ENCODE results near the gene ZNRF3.

Gene ZNRF3

DNA sequence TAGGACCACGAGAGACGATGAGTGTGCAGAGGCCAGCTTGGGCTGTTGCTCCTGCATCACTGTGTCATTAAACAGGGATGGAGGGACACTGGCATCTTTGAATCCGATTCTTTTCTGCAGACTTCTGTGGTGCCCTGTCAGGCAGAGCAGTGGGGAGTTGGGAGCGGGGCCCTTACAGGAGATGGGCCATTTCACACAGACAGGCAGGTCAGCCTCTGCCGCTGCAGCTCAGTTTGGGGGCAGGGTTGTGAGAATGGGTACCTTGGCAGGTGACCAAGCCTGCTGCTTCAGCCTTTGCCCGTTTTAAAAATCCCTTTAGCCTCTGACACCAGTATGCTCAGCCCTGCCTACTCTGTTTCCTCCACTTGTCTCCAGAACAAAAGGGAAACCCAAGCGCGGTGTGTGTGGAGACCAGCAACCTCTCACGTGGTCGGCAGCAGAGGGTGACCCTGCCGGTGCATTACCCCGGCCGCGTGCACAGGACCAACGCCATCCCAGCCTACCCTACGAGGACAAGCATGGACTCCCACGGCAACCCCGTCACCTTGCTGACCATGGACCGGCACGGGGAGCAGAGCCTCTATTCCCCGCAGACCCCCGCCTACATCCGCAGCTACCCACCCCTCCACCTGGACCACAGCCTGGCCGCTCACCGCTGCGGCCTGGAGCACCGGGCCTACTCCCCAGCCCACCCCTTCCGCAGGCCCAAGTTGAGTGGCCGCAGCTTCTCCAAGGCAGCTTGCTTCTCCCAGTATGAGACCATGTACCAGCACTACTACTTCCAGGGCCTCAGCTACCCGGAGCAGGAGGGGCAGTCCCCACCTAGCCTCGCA, 165.7 kb downstream of the ZNRF3 start:
- no peak overlapping the region for H3K4me3 ChIP-seq (ENCODE audit: low read depth, low read length)
- DNase-seq (ENCODE audit: low read depth), result no peak
- TF ChIP-seq CTCF (IDR thresholded peaks at IDR 0.05; ENCODE audit: control insufficient read depth, extremely low read depth, insufficient read depth), result no peak

DNA sequence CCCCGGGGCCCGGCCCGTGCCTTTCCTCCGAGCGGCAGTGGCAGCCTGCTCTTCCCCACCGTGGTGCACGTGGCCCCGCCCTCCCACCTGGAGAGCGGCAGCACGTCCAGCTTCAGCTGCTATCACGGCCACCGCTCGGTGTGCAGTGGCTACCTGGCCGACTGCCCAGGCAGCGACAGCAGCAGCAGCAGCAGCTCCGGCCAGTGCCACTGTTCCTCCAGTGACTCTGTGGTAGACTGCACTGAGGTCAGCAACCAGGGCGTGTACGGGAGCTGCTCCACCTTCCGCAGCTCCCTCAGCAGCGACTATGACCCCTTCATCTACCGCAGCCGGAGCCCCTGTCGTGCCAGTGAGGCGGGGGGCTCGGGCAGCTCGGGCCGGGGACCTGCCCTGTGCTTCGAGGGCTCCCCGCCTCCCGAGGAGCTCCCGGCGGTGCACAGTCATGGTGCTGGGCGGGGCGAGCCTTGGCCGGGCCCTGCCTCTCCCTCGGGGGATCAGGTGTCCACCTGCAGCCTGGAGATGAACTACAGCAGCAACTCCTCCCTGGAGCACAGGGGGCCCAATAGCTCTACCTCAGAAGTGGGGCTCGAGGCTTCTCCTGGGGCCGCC, 166.4 kb downstream of the ZNRF3 start:
- TF ChIP-seq CTCF (IDR thresholded peaks at IDR 0.05; ENCODE audit: control insufficient read depth, extremely low read depth, insufficient read depth), result no peak
- no peak overlapping the region for H3K4me3 ChIP-seq (ENCODE audit: low read depth, low read length)
- DNase-seq (ENCODE audit: low read depth), result no peak

DNA sequence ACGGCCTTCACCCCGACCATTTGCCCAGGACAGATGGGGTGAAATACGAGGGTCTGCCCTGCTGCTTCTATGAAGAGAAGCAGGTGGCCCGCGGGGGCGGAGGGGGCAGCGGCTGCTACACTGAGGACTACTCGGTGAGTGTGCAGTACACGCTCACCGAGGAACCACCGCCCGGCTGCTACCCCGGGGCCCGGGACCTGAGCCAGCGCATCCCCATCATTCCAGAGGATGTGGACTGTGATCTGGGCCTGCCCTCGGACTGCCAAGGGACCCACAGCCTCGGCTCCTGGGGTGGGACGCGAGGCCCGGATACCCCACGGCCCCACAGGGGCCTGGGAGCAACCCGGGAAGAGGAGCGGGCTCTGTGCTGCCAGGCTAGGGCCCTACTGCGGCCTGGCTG, 167.1 kb downstream of the ZNRF3 start:
- no peak for TF ChIP-seq CTCF (IDR thresholded peaks at IDR 0.05; ENCODE audit: control insufficient read depth, extremely low read depth, insufficient read depth)
- no peak for DNase-seq (ENCODE audit: low read depth)
- no peak overlapping the region for H3K4me3 ChIP-seq (ENCODE audit: low read depth, low read length)

DNA sequence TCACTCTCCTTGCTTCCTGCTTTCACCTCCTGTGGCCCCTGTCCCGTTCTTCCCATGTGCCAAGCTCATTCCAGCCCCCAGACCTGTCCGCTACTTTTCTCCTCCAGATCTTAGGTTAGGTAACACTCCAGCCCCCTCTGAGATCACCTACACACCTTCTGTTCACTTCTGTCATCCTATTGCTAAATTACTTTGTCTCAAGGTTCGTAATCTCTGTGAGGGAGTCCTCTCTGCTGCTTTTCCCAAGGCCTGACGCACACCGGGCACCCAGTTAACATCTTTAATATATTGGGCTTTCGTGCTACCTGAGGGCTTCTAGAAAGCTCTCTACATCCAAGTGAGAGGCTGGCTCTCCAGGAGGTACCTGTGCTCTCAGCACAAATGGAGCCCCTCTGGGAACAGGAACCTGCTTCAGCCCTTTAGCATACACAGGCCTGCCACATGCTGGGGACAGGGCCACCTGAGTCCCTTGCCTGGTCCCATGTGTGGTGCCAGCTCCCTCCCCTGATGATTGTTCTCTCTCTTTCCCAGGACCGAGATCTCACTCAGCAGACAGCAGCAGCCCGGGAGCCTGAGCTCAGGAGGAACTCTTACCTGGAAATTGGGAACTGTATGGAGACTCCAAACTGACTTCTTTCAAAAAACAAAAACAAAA, 169.8 kb downstream of the ZNRF3 start:
- TF ChIP-seq CTCF (IDR thresholded peaks at IDR 0.05; ENCODE audit: control insufficient read depth, extremely low read depth, insufficient read depth), result no peak
- no peak for DNase-seq (ENCODE audit: low read depth)
- no peak overlapping the region for H3K4me3 ChIP-seq (ENCODE audit: low read depth, low read length)

DNA sequence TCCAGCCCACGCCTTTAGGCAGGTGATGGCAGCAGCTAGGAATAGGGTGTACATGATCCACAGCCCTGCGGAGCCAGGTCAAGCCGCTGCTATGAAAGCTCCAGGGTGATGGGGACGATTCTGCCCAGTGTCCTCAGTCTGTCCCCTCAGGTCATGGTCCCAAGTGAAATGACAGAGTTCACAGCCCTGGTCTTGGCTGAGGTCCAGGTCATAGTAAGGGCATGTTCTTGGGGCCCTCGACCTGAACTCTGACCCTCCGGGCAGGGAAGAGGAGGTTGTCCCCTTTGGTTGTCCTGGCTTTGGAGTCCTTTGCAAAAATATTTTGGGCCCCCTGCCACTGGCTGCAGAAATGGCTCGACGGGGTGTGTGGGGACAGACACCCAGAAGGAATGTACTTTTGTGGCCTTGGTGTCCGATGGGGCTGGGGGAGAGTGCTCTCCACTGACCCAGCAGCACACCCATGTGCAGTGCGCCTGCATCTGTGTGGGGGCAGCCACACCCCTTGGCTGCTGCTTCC, 170.9 kb downstream of the ZNRF3 start:
- TF ChIP-seq CTCF (IDR thresholded peaks at IDR 0.05; ENCODE audit: control insufficient read depth, extremely low read depth, insufficient read depth), result no peak
- H3K4me3 ChIP-seq (ENCODE audit: low read depth, low read length), result no peak overlapping the region
- DNase-seq (ENCODE audit: low read depth), result no peak

GRCh38 chr22:29055192-29055830, 171.9 kb downstream of the ZNRF3 start:
- no peak for TF ChIP-seq CTCF (IDR thresholded peaks at IDR 0.05; ENCODE audit: control insufficient read depth, extremely low read depth, insufficient read depth)
- no peak overlapping the region for H3K4me3 ChIP-seq (ENCODE audit: low read depth, low read length)
- no peak for DNase-seq (ENCODE audit: low read depth)

Data from LNCaP clone FGC (cell line).